ENCODE data around the gene FBXL17.
"Not testable (repeated sequence)": the region's sequence is repeated elsewhere in the genome, so short reads cannot be mapped to it uniquely, and the experiment has no call there.

Gene FBXL17

GRCh38 chr5:108303611-108304010 lies 78.3 kb downstream of the FBXL17 start:
- no peak for DNase-seq (ENCODE audit: low spot score)

- DNase-seq (ENCODE audit: low spot score) = no peak
These were observed 78.8 kb downstream of the FBXL17 start for GRCh38 chr5:108303086-108303485.

GRCh38 chr5:108297042-108297601 lies 84.8 kb downstream of the FBXL17 start:
- DNase-seq (ENCODE audit: low spot score) = no peak

GRCh38 chr5:108295578-108296368 lies 86.1 kb downstream of the FBXL17 start:
- DNase-seq (ENCODE audit: low spot score) = no peak

GRCh38 chr5:108280960-108281569 lies 100.8 kb downstream of the FBXL17 start:
- DNase-seq (ENCODE audit: low spot score) = no peak

- DNase-seq (ENCODE audit: low spot score) = no peak
These were observed 101.7 kb downstream of the FBXL17 start for GRCh38 chr5:108280248-108280647.

- DNase-seq (ENCODE audit: low spot score) = no peak
These were observed 103.3 kb downstream of the FBXL17 start for GRCh38 chr5:108278285-108279240.

GRCh38 chr5:108276187-108277050 lies 105.5 kb downstream of the FBXL17 start:
- no peak for DNase-seq (ENCODE audit: low spot score)

GRCh38 chr5:108274080-108274479 lies 107.8 kb downstream of the FBXL17 start:
- DNase-seq (ENCODE audit: low spot score) = not testable (repeated sequence)

- no peak for DNase-seq (ENCODE audit: low spot score)
These were observed 110.8 kb downstream of the FBXL17 start for GRCh38 chr5:108271127-108271526.

- no peak for DNase-seq (ENCODE audit: low spot score)
These were observed 115.7 kb downstream of the FBXL17 start for GRCh38 chr5:108266242-108266641.

GRCh38 chr5:108264533-108264932 lies 117.4 kb downstream of the FBXL17 start:
- no peak for DNase-seq (ENCODE audit: low spot score)

GRCh38 chr5:108263338-108263737 lies 118.6 kb downstream of the FBXL17 start:
- DNase-seq (ENCODE audit: low spot score) = no peak

GRCh38 chr5:108260858-108261170 lies 121.1 kb downstream of the FBXL17 start:
- DNase-seq (ENCODE audit: low spot score) = no peak

GRCh38 chr5:108260117-108260857 lies 121.6 kb downstream of the FBXL17 start:
- DNase-seq (ENCODE audit: low spot score) = no peak

GRCh38 chr5:108259306-108259705 lies 122.6 kb downstream of the FBXL17 start:
- no peak for DNase-seq (ENCODE audit: low spot score)

GRCh38 chr5:108257996-108258395 lies 123.9 kb downstream of the FBXL17 start:
- DNase-seq (ENCODE audit: low spot score) = no peak

- DNase-seq (ENCODE audit: low spot score) = no peak
These were observed 126.4 kb downstream of the FBXL17 start for GRCh38 chr5:108255468-108255867.

- DNase-seq (ENCODE audit: low spot score) = no peak
These were observed 130.5 kb downstream of the FBXL17 start for GRCh38 chr5:108251350-108251749.

GRCh38 chr5:108249785-108250426 lies 132.0 kb downstream of the FBXL17 start:
- no peak for DNase-seq (ENCODE audit: low spot score)
